HL-60 (cell line): ENCODE measurements around the gene EXOC6B.

Source experiments
- CTCF ChIP-seq: IDR thresholded peaks from one replicate; pipeline ENCODE4 v1.5.1; 2011; ENCODE audit warnings: low read length, control low read depth, inconsistent platforms; ENCODE audit not compliant: insufficient read depth
- POLR2AphosphoS5 ChIP-seq: IDR thresholded peaks from 2 replicates; pipeline ENCODE4 v1.6.1; 2012; ENCODE audit warnings: low read depth
- REST ChIP-seq: IDR thresholded peaks from 2 replicates; pipeline ENCODE4 v1.6.1; 2012; ENCODE audit warnings: low read depth; ENCODE audit not compliant: insufficient replicate concordance

- TF ChIP-seq REST (no peak), CTCF (no peak), POLR2AphosphoS5 (no peak)
Observed at GRCh38 chr2:72254831-72255451, 570.9 kb downstream of the EXOC6B start.
